GM21515 (cell line): ENCODE measurements around the gene BDH1.
"Not testable (repeated sequence)": the region's sequence is repeated elsewhere in the genome, so short reads cannot be mapped to it uniquely, and the experiment has no call there.

Experiments
- ATAC-seq: cut with Tn5 transposase; IDR thresholded peaks from one replicate; pipeline ENCODE4 v1.9.1; 2021; ENCODE audit not compliant: unreplicated experiment

BDH1 gene, protein sequence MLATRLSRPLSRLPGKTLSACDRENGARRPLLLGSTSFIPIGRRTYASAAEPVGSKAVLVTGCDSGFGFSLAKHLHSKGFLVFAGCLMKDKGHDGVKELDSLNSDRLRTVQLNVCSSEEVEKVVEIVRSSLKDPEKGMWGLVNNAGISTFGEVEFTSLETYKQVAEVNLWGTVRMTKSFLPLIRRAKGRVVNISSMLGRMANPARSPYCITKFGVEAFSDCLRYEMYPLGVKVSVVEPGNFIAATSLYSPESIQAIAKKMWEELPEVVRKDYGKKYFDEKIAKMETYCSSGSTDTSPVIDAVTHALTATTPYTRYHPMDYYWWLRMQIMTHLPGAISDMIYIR

DNA sequence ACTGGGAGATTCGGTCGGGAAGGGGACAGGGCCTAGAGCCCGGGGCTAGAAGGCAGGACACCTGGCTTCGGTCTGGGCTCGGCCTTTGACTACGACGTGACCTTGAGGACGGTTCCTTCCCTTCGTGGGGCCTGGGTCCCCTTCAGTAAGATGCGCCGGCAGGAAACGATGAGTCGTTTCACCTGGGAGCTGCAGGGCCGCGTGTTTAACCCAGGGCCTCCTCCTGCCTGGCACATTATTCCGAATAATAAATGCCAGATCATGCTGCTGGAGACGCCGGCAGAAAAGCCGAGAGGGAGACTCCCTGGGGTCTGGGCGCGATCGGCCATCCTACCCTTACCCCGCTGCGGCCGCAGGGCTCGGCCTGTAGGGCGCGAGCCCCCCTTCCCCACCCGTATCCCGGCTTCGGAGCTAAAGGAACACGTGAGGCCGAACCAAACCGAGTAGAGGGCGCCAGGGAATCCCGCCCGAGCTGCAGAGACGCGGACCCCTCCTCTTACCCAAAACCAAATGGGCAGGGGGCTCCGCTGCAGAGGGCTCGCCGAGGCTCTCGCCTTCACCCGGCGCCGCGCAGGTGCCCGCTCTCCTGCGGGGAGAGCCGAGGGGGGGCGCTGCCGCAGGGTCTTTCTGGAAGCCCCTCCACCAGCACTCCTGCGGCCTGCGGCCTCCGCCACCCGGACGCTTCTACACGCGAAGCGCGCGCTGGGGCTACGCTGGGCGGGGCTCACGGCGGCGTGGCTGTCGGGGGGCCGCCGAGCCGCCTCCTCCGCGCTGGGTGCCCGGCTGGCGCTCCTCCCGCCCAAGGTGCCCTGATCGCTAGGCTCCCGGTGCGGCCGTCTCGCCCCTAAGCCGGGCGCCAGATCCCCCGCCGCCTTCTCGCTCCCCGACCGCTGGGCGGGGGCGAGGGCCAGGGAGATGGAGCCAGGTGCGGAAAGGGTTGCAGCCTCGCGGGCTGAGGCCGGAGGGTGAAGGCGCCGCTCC is at the start of gene BDH1:
Gene BDH1 (minus strand): TSS at position 688 of the 981 bp plus-strand sequence. CDS start 9,525 bp downstream, outside the sequence.
- ATAC-seq, result peak; percentile 39

DNA sequence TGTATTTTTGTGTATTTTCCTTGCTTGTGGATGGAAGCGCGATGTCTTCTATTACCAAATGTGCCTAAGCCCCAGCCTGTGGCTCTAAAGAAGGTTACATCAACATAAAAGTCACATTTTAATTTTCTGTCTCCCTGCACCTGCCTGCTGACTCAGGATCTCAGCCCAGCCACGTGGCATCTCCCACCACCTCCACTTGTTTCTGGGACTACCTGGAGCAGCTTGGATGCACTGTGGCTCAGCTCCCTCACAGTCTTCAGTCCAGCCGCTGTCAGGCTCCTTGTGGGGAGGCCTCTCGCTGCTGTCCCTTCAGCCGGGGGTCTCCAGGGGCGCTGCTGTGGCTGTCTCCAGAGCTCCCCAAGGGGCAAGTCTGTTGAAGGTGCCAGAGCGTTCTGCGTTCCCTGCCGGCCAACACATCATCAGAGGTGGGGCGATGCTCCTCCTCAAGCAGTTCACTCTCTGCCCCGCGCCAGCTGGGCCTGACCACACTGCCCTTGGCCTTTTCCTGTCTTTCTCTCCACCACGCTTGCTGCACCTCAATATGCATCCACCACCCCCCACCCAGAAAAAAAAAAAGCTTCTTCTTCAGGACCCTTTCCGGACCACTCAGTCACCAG is 47.7 kb upstream of the BDH1 start:
- no peak for ATAC-seq

DNA sequence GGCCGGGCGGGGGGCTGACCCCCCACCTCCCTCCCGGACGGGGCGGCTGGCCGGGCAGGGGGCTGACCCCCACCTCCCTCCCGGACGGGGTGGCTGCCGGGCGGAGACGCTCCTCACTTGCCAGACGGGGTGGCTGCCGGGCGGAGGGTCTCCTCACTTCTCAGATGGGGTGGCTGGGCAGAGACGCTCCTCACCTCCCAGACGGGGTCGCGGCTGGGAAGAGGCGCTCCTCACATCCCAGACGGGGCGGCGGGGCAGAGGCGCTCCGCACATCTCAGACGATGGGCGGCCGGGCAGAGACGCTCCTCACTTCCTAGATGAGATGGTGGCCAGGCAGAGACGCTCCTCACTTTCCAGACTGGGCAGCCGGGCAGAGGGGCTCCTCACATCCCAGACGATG is 46.6 kb upstream of the BDH1 start:
- not testable (repeated sequence) for ATAC-seq

DNA sequence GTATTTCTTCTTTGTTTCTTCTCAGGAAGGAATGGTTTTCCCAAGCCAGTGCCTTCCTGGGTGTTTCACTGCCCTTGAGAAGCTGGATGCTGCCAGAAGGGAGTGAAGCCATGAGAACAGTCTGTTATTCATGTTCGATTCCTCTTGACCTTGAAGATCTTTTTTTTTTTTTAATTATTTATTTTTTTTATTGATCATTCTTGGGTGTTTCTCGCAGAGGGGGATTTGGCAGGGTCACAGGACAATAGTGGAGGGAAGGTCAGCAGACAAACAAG is 45.7 kb upstream of the BDH1 start:
- ATAC-seq, result not testable (repeated sequence)

DNA sequence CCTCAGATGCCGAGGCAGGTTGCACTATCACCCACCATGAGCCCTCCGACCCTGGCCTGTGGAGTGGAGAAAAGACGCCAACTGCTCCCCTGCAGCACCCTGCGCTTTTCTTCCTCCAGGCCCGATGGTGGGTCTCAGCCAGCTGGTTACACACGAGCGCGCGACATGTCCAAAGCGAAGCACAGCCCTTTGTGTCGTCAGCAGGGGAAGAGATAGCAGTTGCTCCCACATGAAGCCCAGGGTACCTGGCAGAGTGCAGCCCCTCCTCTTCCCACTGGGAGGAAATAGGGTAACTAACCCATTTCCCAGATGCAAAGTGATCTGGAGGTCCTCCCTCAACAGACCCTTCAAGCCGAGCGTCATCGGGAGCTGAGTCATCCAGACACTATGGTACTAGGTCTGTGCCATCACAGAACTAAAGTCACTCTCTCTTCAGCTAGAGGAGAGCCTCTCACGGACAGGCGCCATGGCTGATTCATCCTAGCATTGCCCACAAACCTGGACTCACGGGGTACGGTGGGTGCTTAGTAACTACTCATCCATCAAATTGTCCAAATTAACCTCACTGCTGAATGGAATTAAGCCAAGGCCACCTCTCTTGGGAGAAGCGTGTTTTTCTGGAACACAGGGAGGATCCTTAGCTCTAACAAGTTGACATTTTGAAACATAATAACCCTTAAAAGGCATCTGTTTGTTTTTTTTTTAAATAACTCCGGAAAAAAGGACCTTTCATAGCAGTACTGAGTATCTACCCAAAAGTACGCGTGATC is 45.2 kb upstream of the BDH1 start:
- no peak for ATAC-seq

DNA sequence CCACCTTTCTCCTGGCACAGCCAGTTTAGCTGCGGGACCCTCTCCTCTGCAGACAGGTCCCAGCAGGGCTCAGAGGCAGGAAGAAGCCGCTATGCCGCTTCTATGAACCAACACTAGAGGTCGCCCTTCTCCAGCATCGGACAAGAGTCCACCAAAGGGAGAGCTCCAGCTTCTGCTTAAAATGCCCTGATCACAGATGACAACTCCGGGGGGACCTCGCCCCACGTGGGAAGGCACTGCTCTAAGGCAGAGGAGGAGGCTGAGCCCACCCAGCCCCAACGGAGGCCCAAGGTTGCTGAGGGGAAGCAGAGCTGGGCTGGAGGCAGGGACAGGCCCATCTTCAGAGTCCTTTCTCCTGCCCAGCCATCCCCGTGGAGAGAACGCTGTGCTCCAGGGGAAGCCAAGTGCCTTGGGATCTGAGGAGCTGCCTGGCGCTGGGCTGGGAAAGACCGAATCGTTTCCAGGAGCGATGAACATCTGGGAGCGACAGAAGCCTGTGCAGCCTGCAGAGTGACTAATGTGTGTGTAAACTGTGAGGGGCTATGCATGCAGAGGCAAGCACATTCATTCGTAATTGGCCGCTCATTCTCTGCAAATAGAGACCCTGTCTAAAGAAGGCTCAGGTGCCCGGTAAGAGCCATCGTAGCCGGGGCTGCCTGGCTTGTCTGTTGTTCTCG is 43.5 kb upstream of the BDH1 start:
- ATAC-seq, result no peak

DNA sequence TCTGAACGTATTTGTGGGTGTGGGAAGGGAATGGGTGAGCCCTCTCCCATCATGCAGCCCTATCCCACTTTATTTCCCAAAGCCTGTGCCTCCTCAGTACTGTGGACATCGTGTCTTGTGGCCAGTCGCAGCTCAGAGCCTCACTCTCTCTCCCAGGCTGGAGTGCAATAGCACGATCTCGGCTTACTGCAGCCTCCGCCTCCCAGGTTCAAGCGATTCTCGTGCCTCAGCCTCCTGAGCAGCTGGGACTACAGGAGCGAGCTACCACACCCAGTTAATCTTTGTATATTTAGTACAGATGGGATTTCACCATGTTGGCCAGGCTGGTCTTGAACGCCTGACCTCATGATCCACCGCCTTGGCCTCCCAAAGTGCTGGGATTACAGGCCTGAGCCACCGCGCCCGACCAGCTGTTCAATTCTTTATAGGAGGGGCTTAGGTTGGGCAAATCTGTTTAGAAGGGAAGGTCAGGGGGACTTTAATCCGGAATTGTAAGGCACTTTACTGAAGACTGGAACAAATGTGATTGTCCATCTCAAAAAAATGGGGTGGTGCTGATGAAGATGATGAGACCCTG is 42.7 kb upstream of the BDH1 start:
- ATAC-seq, result no peak

DNA sequence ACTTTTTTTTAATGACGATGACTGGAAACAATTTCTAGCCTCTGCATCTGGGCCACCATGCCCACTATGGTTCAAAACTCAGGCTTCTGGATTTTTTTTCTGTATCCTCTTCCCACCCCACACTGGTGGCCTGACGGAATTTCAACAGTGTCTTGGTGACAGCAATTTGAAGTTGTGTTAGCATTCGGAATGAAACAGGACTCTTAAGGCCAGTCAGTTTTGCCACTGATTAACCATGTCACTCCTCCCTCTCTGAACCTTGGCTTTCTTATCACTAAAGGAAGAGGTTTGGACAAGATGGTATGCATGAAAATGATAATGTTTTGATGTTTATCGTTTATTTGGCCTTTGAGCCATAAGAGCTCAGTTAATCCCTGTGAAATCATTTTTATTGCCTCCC is 41.6 kb upstream of the BDH1 start:
- ATAC-seq, result no peak

DNA sequence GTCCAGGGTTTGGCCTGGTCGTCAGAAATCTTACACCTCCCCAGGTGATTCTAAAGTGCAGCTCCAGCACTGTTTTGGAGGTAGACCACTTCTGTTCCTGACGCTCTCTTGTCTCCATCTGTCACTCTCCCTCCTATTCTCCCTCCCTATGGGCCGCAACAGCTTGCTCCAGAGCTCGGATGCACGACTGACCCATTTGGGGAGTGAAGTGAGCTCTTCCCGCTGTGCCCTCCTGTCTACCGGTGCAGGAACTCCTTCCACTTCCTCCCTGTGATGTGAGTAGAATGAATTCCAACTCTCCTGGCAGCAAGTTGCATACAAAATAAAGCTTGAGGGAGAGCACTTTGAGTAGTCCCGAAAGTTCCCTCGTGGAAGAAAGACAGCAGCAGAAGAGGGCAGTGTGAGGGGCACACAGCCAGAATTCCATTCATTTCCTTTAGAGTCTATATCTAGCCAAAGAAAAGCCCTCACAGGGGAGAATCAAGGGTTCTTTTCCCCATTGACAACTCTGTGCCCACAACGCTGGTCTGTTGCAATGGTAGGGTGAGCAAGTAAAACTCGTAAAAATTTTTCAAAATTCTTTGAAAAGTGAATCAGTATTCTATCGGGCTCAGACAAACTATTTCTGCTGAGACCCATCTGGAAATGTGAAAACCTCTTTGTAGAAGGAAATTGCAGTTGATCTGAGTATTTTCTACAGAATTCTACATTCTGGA is 39.9 kb upstream of the BDH1 start:
- no peak for ATAC-seq

DNA sequence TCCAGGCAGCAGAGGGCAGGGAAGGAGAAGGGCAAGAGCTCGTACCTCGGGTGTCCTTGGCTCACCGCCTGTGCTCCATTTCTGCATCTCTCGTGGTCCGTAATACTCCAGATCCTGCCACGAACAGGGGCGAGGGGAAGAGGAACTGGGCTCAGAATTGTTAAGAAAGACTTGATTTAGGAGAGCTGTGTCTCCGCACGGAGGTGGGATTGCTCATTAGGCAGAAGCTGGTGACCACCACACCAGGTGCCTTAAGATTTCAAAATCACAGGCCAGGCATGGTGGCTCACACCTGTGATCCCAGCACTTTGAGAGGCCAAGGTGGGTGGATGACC is 37.2 kb upstream of the BDH1 start:
- ATAC-seq, result no peak

DNA sequence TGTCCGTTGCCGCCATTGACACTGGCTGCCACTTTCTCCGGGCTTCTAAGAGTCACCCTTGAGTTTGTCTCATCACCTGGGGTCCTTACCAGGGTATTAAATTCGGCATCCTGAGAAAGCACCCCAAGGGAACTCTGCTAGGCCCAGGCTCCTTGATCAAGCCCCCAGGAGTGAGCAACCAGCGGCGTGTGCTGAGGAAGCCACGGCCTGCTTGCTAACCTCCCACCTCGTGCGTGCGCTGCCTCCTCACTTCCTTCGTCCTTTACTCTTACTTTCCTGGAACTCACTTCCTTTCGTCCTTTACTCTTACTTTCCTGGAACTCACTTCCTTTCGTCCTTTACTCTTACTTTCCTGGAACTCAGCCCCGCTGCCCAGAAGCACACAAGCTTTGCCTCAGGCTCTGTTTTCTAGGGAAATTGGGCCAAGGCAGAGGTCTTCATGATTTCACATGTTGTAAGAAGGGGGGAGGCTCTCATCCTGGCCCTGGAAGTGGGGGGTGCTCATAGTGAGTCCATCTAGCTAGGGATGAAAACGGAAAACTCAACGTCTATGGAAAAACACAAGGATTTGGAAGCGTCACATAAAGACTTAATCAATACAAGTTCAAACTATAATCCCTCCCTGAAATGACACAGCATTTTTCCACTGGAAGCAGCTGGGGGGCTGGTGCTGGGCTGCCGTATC is 36.7 kb upstream of the BDH1 start:
- ATAC-seq, result no peak

DNA sequence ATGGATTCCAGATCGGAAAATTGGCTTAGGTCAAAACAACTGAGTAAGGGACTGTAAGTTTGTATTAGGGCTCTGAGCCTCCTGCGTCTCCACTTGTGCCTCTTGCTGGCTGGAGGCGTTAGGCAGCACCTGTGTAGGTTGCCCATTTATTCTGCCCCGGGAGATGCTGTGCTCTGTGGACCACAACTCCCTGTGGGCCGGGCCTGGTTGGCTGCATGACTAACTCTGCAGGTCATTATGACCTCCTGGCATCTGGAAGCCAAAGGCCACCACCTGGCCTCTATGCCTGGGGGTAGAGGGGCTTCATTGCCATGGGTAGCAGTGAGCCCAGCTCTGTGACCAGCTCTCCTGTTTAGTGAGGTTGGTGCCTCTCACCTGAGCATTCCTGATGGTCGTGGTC is 36.0 kb upstream of the BDH1 start:
- ATAC-seq, result no peak

DNA sequence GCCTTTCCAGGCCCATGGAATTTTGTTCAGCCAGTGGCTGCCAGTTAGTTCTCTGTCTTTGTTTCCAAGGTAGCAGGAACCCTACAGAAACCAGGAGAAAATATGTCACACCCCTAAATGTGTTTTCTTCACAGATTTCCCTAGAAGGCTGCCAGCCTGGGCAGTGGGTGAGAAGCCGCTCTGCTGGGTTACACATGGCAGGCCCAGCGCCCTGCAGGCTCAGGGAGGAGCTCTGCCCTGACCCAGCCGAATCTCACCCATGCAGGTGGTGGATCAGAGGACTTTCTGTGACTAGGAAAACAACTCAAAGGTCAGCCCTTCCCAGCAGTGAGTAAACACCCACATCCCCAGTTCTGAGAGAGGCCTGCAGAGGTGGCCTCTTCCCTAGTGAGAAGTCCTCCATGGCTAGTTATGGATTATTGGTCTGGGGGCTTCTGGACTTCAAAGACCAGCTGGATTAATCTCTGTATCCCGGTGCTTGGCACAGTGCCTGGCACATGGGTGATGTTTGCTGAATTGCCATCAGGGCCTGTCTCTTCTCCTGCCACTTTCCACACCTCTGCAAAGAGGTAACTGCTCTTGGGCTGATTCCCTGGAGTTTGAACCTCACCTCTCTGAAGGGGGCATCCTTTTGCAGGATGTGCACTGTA is 34.7 kb upstream of the BDH1 start:
- ATAC-seq, result no peak

DNA sequence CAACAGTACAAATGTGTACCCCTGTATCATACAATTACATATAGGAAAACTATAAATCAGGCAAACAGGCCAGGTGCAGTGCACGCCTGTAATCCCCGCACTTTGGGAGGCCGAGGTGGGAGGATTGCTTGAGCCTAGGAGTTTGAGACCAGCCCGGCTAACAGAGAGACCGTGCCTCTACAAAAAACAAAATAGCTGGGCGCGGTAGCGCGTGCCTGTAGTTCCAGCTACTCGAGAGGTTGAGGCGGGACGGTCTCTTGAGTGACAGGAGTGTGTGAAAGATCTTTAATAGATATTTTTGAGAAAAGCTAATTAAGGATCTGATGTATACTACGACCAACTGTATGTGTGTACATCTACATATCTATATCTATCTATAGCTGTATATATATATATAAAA is 33.8 kb upstream of the BDH1 start:
- no peak for ATAC-seq

DNA sequence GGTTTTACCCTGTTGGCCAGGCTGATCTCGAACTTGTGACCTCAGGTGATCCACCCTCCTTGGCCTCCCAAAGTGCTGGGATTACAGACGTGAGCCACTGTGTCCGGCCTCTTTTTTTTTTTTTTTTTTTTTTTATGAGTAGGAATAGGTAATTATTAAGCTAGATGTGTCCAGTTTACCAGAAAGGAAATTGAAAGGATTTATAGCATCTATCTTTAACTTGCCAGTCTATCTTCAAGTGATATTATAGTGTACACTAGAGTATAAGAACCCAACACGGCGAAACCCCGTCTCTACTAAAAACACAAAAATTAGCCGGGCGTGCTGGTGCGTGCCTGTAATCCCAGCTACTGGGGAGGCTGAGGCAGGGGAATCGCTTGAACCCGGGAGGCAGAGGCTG is 31.0 kb upstream of the BDH1 start:
- ATAC-seq, result not testable (repeated sequence)

DNA sequence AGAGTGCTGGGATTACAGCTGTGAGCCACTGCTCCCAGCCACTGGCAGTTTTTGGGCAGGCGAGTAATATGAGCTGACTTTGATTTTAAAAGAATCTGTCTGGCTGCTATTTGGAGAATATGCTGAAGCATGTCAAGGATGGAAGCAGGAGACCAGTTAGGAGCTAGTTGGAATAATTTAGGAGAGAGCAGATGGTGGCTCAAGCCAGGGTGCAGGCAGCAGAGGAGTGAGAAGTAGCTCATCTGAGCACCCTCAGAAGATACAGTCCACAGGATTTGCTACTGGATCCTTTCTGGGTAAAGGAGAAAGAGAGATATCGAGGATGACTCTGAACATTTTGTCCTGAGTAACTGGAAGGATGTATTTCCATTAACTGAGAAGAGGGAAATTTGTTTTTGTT is 30.4 kb upstream of the BDH1 start:
- ATAC-seq, result no peak

DNA sequence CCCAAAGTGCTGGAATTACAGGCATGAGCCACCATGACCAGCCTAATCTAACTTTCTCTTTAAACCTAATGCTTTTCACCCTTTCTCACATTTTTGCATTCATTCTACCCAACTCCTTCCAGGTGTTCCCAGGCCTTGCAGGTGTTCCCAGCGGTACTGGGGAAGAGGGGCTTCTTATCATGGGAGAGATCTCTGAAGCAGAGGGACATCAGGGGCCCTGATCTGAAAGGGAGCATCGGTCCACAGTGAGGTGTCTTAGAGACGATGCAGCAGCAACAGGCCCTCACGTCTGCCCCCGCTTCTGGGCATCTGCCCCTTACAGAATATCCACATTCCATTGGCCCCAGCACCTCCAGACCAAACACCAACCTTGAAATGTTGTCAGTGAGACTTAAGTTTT is 29.0 kb upstream of the BDH1 start:
- ATAC-seq, result no peak

DNA sequence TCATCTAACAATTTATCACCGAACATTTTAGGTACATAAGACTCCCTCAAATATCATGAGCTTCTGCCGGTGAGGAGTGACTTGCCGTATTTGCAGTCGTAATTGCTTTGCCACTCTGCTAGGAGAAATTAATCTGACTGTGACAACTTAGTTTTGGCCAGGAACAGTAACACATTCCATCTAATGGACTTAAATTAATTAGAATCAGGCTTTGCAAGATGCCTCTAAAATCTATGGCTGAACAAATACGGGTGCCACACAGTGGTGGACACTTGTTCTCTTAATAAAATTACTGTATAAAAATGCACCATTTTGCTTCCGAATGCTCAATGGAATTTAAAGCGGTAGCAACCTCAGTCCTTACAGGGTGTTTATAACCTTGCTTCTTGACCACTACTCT is 27.6 kb upstream of the BDH1 start:
- no peak for ATAC-seq

DNA sequence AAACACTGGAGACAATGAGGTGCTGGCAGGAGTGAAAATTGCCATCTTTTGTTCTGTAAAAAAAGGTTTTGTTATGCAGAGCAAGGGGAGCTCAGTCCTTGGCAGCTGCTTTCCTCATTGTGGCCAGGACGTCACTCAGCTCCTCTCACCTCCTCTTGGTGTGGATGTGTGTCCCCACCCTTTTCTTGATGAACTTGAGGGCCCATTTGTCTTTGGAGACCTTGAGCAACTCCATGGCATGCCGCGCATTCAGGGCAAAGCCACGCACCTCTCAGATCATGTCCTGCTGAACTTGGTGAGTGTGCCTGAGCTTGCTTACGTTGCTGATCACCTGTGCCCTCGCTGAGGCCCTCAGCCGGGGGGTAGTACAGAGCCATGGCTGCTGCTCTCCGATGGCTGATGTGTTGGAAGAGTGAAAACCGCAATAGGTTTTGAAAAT is 24.5 kb upstream of the BDH1 start:
- ATAC-seq, result no peak
